Subcutaneous adipose tissue (tissue), 4 donors: ENCODE results near the gene PER2. TPM values are rescaled to one million over a fixed set of nuclear protein-coding genes. Genes with fewer than 3 reads are reported as not detected.

ENCODE experiments used
- CTCF ChIP-seq: fragments of 450-650 bp; IDR thresholded peaks from one replicate; pipeline ENCODE4 v1.5.1; 2016; ENCODE audit warnings: low read depth, mild to moderate bottlenecking, control low read depth, antibody characterized with exemption, moderate library complexity
- total RNA-seq, 4 donors: library from RNA; depleted of rRNA; stranded (reverse); fragments of >200 nt; gene quantifications; one replicate each; pipeline ENCODE4 v1.1.0, GENCODE V29; 2016

Gene PER2
- total RNA-seq, 4 donors from 2014 or later = 2.9 to 17.9 (median 6.4) TPM

- no peak for TF ChIP-seq CTCF
Measured at GRCh38 chr2:238239863-238240756, 48.3 kb downstream of the PER2 start, which contains the start of gene HES6. TSS of gene HES6 (minus strand) at chr2:238240038. CDS start at chr2:238239905, 133 bp downstream.

GRCh38 chr2:238239543-238239862 lies 48.9 kb downstream of the PER2 start:
- TF ChIP-seq CTCF = no peak

- no peak for TF ChIP-seq CTCF
Measured at GRCh38 chr2:238238766-238239542, 49.5 kb downstream of the PER2 start.

- no peak for TF ChIP-seq CTCF
Measured at GRCh38 chr2:238238311-238238765, 50.1 kb downstream of the PER2 start.

- no peak for TF ChIP-seq CTCF
Measured at GRCh38 chr2:238237431-238238135, 50.8 kb downstream of the PER2 start.

- no peak for TF ChIP-seq CTCF
Measured at GRCh38 chr2:238236571-238236970, 51.8 kb downstream of the PER2 start.
